T-helper 1 cell (primary cell): ENCODE data around the gene KRT5.
"Not testable (repeated sequence)": the region's sequence is repeated elsewhere in the genome, so short reads cannot be mapped to it uniquely, and the experiment has no call there.

Experiments
- DNase-seq, 5 donors: peaks; one replicate each; pipeline ENCODE4 v3.0.0-alpha.2; 2012 to 2020

The KRT5 gene

GRCh38 chr12:52493172-52493571 lies 27.0 kb downstream of the KRT5 start, which contains the start of gene KRT6A:
Gene KRT6A, minus strand, starts transcription at chr12:52493257. Its CDS starts 69 bp downstream, at chr12:52493188.
- DNase-seq, result no peak

GRCh38 chr12:52492405-52492804 lies 27.8 kb downstream of the KRT5 start:
- DNase-seq, result not testable (repeated sequence)

- not testable (repeated sequence) for DNase-seq
These were observed 28.7 kb downstream of the KRT5 start for GRCh38 chr12:52491495-52491894.

GRCh38 chr12:52488736-52489135 lies 31.5 kb downstream of the KRT5 start:
- no peak for DNase-seq

GRCh38 chr12:52487744-52488443 lies 32.3 kb downstream of the KRT5 start:
- DNase-seq, result not testable (repeated sequence)

- no peak for DNase-seq
These were observed 33.0 kb downstream of the KRT5 start for GRCh38 chr12:52487211-52487610.

- DNase-seq, result no peak
These were observed 33.8 kb downstream of the KRT5 start for GRCh38 chr12:52486166-52487105.

- no peak for DNase-seq
These were observed 40.1 kb downstream of the KRT5 start for GRCh38 chr12:52480073-52480472.

- DNase-seq, result no peak
These were observed 42.5 kb downstream of the KRT5 start for GRCh38 chr12:52477651-52478050.

GRCh38 chr12:52474212-52474611 lies 46.0 kb downstream of the KRT5 start:
- no peak for DNase-seq

- DNase-seq, result no peak
These were observed 46.4 kb downstream of the KRT5 start, which contains the start of gene KRT6C for GRCh38 chr12:52473768-52474167. Gene KRT6C, minus strand, starts transcription at chr12:52473805. Its CDS starts 68 bp downstream, at chr12:52473737.

- no peak for DNase-seq
These were observed 50.3 kb downstream of the KRT5 start for GRCh38 chr12:52469853-52470252.

- no peak for DNase-seq
These were observed 55.3 kb downstream of the KRT5 start for GRCh38 chr12:52464897-52465296.
